CD4-positive, alpha-beta T cell treated with Interleukin-15 for 4 hours (primary cell): ENCODE measurements around the gene HUS1B.
A peak's percentile ranks its signal among the peaks of the same experiment; 100 is the strongest.
"Not testable (repeated sequence)": the region's sequence is repeated elsewhere in the genome, so short reads cannot be mapped to it uniquely, and the experiment has no call there.

Experiments used
- DNase-seq: peaks from one replicate; pipeline ENCODE4 v3.0.0-alpha.2; 2020; ENCODE audit warnings: low spot score

Gene HUS1B

GRCh38 chr6:656460-657252, at the start of gene HUS1B:
HUS1B (minus strand) TSS chr6:657100; CDS start chr6:656944, 156 bp downstream.
- DNase-seq, result no peak

GRCh38 chr6:706146-706545, 49.2 kb upstream of the HUS1B start:
- DNase-seq, result no peak

DNA sequence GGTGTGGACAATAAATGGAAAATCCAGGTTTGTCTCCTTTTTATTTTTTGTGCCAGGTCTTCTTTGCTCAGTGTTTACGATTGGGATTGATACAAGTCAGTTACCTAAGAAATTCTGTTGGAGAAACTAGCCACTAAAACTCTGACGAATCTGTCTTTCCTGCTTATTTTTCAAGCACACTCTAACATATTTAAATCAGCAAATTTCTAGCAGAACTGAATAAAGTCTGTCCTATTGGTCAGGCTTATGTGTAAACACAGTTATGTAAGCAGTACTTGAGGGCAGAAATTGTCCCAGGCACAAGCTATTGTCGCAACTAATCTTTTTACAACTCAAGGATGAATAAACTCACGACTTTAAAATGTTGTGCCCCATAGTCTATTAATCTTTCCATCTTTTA, 48.1 kb upstream of the HUS1B start:
- no peak for DNase-seq

DNA sequence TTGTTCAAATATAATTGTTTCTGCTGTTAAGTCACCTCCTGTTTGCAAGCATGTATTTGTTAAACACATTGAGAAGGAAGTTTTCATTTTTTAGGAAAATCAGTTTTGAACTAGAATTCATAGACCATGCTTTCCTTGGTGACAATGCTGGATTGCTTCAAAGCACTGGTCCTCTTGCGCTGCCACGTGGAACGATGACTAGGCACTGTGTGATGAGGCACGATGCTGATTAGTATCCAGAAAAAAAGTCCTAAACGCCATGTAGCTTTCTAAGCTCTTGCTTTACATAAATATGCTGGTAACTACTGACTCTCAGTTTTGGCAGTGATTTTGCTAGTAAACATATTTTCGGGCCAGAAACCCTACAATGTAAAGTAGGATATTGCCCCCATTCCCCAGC, 47.1 kb upstream of the HUS1B start:
- no peak for DNase-seq

GRCh38 chr6:703552-703951, 46.7 kb upstream of the HUS1B start:
- no peak for DNase-seq

DNA sequence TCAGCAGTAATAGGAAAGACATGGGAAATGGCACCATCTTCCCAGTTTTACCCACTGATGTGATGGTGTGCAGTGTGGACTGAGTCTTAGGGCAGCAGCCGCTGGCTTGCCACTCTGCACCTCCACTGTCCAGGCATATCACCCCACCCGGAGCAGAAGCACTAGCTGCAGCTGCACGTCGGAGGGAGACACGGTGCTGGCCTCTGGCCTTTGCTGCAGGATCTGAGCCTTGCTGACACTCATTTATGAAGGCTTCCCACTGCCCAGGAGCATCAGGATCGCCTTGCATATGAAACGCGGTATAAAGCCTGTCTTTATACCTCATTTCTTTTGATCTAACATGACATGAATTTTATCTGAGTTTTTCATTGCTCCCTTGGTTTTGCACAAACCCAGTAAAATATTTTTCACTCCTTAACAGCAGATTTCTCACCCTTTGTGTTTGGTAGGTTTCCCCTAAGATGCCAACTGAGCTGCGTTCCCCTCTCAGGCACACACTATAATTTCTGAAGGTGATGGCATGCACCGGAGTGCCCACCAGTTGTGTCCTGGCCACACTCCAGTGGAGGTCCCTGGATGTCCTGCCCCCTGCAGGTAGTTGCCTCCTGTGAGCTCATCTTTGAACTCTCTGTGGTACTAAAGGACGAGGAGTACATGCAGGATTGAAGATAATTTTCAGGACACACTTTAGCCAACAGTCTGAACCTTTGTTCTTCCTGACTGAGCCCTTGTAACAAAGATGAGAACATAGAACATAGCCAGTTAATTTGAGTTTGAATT, 45.0 kb upstream of the HUS1B start:
- no peak for DNase-seq

DNA sequence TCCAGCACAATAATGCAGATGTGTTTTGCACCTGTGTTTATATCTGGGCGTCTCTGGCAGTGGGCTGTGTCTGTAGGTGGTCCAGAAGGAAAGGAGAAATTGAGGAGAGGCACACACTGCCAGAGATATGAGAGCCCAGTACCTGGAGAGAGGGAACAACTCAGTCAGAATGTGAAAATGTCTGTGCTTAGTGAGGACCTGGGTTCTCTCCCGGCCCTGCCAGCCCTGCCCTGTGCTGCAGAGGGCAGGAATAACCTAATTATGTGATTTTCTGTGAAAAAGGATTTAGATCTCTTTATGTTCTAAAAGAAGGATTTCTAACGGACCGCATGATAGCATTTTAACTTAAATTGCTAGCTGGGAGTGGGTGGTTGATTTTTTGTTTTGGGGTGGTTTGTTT, 44.3 kb upstream of the HUS1B start:
- DNase-seq, result no peak

- no peak for DNase-seq
Measured at GRCh38 chr6:700490-700889, 43.6 kb upstream of the HUS1B start.

GRCh38 chr6:699319-699718, 42.4 kb upstream of the HUS1B start:
- DNase-seq, result no peak

GRCh38 chr6:694431-695126, 37.7 kb upstream of the HUS1B start:
- DNase-seq, result not testable (repeated sequence)

- no peak for DNase-seq
Measured at GRCh38 chr6:693723-694009, 36.8 kb upstream of the HUS1B start.

DNA sequence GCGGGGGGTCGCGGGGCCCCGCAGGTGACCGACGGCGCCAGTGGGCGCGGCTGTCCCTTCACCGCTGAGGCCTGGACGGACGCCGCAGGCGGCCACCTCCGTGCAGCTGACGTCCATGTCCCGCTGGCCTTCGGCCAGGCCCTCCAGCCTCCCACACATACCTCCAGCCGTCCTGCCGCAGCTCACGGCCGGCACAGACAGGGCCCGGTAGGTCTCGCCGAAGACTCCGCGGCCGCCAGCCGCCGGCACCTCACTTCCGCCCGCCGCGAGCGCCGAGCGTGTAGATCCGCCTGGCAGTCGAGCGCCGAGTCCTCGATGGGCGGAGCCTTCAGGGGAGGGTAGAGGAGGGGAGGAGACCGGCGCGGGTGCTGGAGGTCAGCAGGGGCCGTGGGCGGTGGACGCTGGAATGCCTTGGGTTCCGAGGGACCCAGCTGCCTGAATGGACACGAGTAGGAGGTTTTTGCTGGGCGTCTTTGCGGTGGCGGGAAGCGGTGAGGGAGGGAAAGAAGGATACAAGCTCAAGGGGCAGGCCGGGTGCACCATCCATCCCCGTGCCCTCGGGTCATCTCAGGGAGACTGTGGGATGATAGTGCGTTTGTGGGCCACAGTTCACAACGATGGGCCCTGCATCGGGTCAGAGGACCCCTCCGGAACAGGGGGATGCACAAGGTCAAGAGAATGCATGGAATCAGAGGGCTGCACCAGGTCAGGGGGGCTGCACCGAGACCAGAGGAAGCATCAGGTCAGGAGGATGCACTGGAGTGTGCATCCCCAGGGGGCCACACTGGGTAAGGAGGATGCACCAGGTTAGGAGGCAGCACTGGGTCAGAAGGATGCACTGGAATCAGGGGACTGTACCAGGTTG, 36.2 kb upstream of the HUS1B start, which contains the start of gene EXOC2:
Gene EXOC2, minus strand, starts transcription at position 282 of the 865 bp plus-strand sequence. CDS start 55,321 bp downstream, outside the sequence.
- DNase-seq, result peak; percentile 82

DNA sequence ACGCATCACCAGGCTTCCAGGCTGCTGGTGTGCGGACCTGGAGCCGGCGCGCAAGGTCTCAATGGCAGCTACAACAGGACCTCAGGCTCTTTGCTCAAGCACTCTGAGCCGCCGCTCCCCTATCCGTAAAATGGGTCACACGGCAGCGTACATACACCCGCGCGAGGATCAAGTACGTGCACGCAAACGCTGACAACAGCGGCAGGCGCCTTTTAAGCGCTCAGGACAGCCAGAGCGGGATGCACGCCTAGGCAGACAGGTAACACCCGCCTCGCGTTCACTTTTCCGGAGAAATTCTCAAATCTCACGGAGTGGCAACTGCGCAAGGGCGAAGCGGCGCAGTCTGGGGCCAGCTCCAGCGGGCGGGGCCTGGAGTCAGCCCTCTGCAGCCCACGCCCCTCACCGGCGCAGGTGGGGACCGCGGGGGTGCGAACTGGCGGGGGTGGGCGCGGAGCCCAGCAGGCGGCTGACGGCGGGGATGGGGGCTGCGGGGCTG, 35.5 kb upstream of the HUS1B start:
- peak; percentile 78 for DNase-seq

DNA sequence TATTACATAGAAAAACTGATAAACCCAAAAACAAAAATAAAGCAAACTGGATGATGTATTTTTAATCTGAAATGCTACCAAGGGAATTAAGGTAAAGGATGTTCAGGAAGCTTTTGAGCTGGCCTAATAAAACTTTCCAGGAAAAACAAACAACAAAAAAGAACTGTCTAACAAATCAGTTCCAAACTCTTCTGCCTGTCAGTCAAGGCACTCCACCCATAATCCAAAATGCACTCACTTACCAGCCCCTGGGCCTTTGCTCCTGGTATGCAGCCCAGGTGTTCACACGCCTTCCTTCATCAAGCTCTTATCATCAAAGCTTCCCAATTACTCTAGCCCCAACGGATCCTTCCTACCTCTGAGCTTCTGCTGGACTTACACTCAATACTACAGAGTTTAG, 32.3 kb upstream of the HUS1B start:
- no peak for DNase-seq

DNA sequence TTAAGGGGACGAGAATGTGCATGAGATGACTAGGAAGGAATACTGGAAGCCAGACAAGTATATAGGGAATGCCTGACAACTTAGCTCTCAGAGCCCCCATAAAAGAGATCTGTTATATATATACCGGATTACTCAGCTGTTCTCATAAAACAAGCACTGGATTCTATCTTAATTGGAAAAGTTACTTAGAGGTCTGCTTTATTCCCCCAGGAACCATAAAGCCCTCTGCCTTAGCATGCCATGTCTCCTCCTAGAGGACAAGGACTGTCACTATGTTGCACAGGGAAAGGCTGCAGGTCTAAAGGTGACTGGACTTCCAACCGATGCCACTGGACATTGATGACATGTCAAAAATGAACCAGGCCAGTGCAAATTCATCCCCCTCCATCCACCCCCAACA, 29.6 kb upstream of the HUS1B start:
- DNase-seq, result no peak

DNA sequence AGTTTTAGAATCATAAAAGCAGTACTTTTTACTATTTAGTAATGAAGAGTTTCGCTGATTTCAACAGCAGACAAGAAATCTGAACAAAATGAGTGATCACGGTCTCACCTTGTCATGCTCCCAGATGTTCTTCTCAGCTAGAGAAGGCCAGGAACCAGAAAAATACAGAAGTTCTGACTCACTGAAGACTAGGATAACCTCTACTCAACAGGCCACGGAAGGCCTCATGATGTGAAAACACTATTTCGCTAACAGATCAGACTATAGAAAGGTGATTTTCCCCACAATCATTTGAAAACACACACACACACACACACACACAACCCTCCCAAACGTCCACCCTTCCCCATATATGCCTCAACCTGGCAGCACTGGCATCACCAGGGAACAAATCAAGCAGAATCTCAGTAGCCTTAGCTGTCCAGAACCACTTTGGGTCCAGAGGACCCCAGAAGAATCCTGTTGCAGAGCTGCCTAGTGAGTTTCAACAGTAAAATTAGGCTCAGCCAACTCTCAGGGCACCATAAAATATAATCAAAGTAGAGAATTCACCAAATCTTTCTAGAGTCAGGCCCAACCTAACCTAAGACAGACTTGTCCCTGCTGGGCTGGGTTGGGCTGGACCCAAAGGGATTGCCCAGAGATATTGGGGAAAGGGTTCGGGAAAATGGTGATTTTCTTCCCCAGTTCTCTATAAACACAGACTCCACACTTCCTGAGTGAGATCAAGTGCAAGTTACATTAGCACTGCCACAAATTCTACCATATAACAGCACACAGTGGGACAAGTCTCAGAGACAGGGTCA, 28.1 kb upstream of the HUS1B start:
- DNase-seq, result no peak

- DNase-seq, result no peak
Measured at GRCh38 chr6:683742-684440, 27.0 kb upstream of the HUS1B start.

DNA sequence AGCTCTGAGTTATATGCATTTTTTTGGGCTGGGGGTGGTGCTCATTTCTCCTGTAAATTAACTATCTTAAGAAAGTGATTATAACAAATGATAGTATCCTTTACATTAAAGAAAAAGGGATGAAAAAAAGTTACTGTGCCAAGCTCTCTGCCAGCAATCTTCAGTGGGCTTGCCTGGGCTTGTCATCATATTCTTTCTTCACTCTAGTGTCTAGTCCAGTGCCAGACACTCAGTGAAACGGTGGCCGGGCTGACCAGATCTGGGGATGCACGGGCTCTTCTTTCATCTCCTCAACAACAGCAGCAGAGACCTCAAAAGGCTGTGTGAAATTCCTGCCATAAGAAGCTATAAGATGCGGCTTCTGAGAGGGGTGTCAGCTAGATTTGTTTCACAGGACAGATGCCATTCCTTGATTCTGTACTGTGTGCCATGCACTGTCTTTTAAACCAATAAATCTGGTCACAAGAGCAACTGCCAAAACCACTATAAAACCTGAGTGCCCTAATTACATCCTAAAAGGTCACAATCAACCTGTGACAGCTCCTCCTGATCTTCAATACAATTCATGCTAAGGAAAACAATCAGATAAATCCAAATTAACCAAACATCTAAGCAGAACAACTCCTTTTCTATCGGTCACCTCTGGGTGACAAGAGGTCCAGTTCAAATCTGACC, 23.9 kb upstream of the HUS1B start:
- no peak for DNase-seq

- no peak for DNase-seq
Measured at GRCh38 chr6:680251-680650, 23.4 kb upstream of the HUS1B start.

DNA sequence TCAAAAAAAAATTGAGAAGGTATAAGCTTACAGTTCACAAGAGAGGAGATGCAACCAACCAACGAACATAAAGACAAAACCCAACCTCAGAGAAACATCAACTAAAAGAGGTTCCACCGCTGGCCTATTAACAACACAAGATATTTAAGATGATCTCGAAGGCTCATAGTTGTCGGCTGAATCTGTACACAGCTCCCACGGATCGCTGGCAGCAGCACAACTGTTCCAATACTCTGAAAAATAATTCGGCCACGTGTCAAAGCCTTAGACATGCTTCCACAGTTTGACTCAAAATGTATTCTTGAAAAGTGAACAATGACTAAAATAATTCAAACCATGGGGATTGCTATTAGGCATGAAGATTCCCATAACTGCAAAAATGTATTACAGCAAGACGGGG, 22.4 kb upstream of the HUS1B start:
- no peak for DNase-seq
